GM12878 (cell line): ENCODE data around the gene SETBP1.

Experiments used
- CEBPB ChIP-seq, 2 experiments: fragments of 150-350 bp in 1 of 2; IDR thresholded peaks; 2 replicates each; pipeline ENCODE4 v1.6.1; 2012 to 2014; ENCODE audit warnings: low read depth in 2 of 2, low read length in 2 of 2, borderline replicate concordance in 1 of 2, inconsistent platforms in 1 of 2
- ETV6 ChIP-seq, 2 experiments: fragments of 450-650 bp in 1 of 2; IDR thresholded peaks in 1 of 2; conservative IDR thresholded peaks in 1 of 2; 2 replicates each; pipeline ENCODE4 v1.6.1; 2014; ENCODE audit warnings: antibody characterized with exemption in 1 of 2, borderline replicate concordance in 1 of 2, low read depth in 1 of 2, mild to moderate bottlenecking in 1 of 2, moderate library complexity in 1 of 2
- POLR2AphosphoS5 ChIP-seq: IDR thresholded peaks from 2 replicates; pipeline ENCODE4 v1.6.1; 2011; ENCODE audit warnings: mild to moderate bottlenecking, low read length, inconsistent platforms
- ZNF217 ChIP-seq: fragments of 450-650 bp; IDR thresholded peaks from 2 replicates; pipeline ENCODE4 v1.6.1; 2017; ENCODE audit warnings: antibody characterized with exemption, mild to moderate bottlenecking
- ZNF274 ChIP-seq: IDR thresholded peaks from one replicate; pipeline ENCODE4 v1.8.0; 2011; ENCODE audit not compliant: insufficient read length, insufficient read depth
- TF ChIP-seq, protein P1 (sequence below): fragments of 450-650 bp; IDR thresholded peaks from 2 replicates; pipeline ENCODE4 v1.6.1; 2016; ENCODE audit warnings: mild to moderate bottlenecking

DNA sequence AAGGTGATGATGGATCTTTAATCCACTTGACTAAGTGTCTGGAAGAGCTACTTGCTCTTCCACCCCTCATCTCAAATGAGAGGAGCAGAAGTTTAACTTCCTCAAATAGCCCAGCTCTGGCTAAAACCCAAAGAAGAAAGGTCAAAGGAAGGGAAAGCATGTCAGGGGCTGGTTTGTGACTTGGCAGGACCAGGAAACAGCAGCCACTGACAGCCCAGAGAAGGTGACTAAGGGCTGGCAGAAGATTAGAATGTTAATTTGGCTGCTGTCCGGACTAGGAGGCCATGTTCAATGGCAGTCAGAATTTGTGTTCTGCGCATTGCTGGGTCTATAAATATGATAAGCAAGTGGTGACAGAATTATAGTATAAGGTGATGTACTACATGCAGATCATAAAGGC is 386.2 kb downstream of the SETBP1 start:
- no peak for TF ChIP-seq POLR2AphosphoS5
- no peak for TF ChIP-seq CEBPB (IDR thresholded peaks at IDR 0.05; ENCODE audit: borderline replicate concordance in 1 of 2, low read depth in 2 of 2, low read length in 2 of 2)
- TF ChIP-seq, protein P1, sequence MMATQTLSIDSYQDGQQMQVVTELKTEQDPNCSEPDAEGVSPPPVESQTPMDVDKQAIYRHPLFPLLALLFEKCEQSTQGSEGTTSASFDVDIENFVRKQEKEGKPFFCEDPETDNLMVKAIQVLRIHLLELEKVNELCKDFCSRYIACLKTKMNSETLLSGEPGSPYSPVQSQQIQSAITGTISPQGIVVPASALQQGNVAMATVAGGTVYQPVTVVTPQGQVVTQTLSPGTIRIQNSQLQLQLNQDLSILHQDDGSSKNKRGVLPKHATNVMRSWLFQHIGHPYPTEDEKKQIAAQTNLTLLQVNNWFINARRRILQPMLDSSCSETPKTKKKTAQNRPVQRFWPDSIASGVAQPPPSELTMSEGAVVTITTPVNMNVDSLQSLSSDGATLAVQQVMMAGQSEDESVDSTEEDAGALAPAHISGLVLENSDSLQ: no peak
- TF ChIP-seq ETV6 (conservative IDR thresholded peaks at IDR 0.05 in 1 of 2, IDR thresholded peaks at IDR 0.05 in 1 of 2; ENCODE audit: borderline replicate concordance in 1 of 2, low read depth in 1 of 2): no peak
- no peak for TF ChIP-seq ZNF217
- TF ChIP-seq ZNF274: no peak
